GM12891 (cell line): ENCODE data around the gene ZIC1.

Experiments
- PAX5 ChIP-seq: IDR thresholded peaks from 2 replicates; pipeline ENCODE4 v1.6.1; 2011; ENCODE audit warnings: low read length, moderate library complexity, mild to moderate bottlenecking; ENCODE audit not compliant: insufficient read depth, severe bottlenecking
- POLR2A ChIP-seq: IDR thresholded peaks from 2 replicates; pipeline ENCODE4 v1.6.1; 2011; ENCODE audit warnings: low read depth, low read length, control low read depth
- POLR2AphosphoS5 ChIP-seq: IDR thresholded peaks from 2 replicates; pipeline ENCODE4 v1.6.1; 2011; ENCODE audit warnings: low read depth, low read length, control low read depth
- POU2F2 ChIP-seq: IDR thresholded peaks from 2 replicates; pipeline ENCODE4 v1.6.1; 2011; ENCODE audit warnings: low read depth, mild to moderate bottlenecking, control low read depth, low read length, moderate library complexity
- SPI1 ChIP-seq: IDR thresholded peaks from 2 replicates; pipeline ENCODE4 v1.6.1; 2011; ENCODE audit warnings: low read depth, low read length, control low read depth
- TAF1 ChIP-seq: IDR thresholded peaks from 2 replicates; pipeline ENCODE4 v1.6.1; 2011; ENCODE audit warnings: low read depth, low read length, control low read depth

DNA sequence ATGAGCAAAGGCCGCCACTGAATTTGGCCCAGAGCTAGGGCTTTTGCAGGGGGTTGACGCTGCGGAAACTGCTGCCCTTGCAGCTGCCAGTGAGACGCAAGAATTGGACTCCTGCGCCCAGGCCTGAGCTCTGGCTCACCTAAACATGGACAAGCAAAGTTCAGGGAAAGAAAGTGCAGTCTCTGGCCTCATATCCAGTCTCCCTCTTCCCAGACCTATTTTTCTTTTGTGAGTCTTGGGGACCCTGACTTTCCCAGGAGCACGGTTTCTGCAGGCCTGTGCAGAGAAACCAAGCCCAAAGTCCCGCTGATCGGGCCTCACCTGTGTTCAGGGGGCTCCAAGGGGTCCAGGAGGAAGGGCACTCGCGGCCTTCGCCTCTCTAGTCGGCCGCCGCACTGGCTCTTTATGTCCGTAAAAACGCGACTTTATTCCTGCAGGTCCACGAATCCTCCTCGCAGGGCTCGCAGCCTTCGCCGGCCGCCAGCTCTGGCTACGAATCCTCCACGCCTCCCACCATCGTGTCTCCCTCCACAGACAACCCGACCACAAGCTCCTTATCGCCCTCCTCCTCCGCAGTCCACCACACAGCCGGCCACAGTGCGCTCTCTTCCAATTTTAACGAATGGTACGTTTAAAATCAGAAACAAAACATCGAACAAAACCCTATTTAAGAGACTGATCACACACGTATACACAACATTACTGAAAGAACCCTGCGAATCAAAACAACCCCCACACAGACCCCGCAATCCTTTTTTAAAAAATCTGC, 3.9 kb downstream of the ZIC1 start:
- TF ChIP-seq TAF1 (no peak), POLR2A (no peak), PAX5 (no peak), POLR2AphosphoS5 (no peak), POU2F2 (no peak), SPI1 (no peak)
